GM12892 (cell line): ENCODE data around the gene ARL5A.

Experiments used
- DNase-seq: peaks from one replicate; pipeline ENCODE4 v3.0.0; 2011; ENCODE audit not compliant: insufficient read length
- FAIRE-seq: peaks from 2 replicates; lab custom pipeline; 2011; peaks lifted over from hg19 to GRCh38; lab: Jason Lieb, UNC
- POLR2A ChIP-seq: IDR thresholded peaks from 2 replicates; pipeline ENCODE4 v1.6.1; 2011; ENCODE audit warnings: low read depth, low read length, control low read depth
- POLR2AphosphoS5 ChIP-seq: IDR thresholded peaks from 2 replicates; pipeline ENCODE4 v1.6.1; 2011; ENCODE audit warnings: low read depth, low read length, control low read depth
- TAF1 ChIP-seq: IDR thresholded peaks from 2 replicates; pipeline ENCODE4 v1.6.1; 2011; ENCODE audit warnings: low read depth, mild to moderate bottlenecking, control low read depth, low read length, borderline replicate concordance

The ARL5A gene

GRCh38 chr2:151791545-151791944 lies 36.7 kb downstream of the ARL5A start:
- no peak for TF ChIP-seq POLR2AphosphoS5
- FAIRE-seq: no peak

GRCh38 chr2:151790689-151791088 lies 37.5 kb downstream of the ARL5A start:
- DNase-seq: no peak
- TF ChIP-seq TAF1: no peak
- TF ChIP-seq POLR2A: no peak
- TF ChIP-seq POLR2AphosphoS5: no peak
- no peak for FAIRE-seq

More at GRCh38 chr2:151791545-151791944, 36.7 kb downstream of the ARL5A start:
- no peak for DNase-seq

DNA sequence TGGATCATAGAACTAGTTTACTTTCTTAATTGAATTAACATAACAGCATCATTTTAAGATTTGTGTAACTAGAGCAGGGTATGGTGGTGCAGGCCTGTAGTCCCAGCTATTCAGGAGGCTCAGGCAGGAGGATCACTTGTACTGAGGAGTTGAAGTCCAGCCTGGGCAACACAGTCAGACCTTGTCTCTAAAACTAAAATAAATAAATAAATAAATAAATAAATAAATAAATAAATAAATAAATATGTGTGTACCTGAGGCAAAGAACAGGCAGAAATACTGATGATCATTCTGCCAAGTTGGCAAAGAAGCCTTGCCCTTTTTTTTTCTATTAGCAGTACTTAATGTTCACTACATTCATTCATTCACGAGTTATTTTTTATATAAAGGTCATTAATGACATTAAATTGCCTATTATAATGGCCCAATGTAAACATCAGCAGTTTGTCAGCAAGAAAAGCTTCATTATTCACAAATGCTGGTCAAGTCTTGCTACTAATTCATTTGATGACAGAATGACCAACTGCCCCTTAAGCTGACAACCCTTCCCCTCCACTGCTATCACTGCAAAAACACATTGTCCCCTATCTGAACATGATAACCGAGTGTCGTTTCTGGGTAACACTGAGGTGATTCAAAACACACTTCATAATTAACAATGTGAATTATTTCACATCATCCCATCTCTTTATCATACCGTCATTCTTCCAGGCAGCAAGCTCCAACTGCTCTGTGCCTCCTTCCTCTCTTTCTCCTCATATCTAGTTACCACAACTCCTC lies 39.0 kb downstream of the ARL5A start:
- TF ChIP-seq POLR2AphosphoS5: no peak
- TF ChIP-seq POLR2A: no peak
- no peak for TF ChIP-seq TAF1
- no peak for FAIRE-seq
- DNase-seq: no peak

DNA sequence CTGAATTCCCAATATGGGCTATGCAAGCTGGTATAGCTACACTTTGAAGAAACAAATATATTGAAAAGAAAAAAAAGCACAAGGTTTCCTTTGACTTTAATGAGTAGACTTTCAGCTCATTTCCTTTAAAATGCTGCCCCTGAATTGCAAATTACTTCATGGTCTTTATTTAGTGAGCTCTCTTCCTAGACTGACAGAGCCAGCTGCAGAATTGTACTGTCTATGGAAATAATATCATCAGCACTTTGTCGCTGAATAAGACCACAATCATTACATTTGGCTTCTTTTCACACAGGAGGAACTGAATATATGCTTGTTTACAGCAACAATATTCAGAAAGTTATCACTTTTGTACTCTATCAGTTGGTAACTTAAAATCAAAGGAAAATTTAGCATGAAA lies 41.7 kb downstream of the ARL5A start:
- FAIRE-seq: no peak
- TF ChIP-seq POLR2AphosphoS5: no peak
- no peak for TF ChIP-seq POLR2A
- no peak for TF ChIP-seq TAF1
- DNase-seq: no peak

DNA sequence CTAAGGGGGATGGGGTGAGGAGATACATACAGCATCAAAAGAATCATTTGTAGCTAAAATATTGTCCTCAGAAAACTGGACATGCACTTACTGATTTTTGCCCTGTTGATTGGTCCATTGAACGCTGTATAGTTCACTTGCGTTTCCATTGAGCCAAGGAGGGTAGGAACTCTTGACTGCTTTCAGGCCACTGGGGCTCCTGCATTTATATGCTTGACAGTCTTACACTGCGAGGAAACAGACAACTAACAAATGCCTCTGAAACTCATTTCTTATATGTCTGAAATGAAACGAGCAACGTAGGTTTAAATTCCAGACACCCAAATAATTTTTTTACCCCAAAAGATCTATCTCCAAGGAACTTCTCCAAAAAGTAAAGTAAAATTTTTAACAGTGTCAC lies 42.1 kb downstream of the ARL5A start:
- FAIRE-seq (no peak), DNase-seq (no peak)
- TF ChIP-seq TAF1: no peak
- no peak for TF ChIP-seq POLR2A
- TF ChIP-seq POLR2AphosphoS5: no peak

GRCh38 chr2:151783133-151783520 lies 45.1 kb downstream of the ARL5A start:
- no peak for FAIRE-seq
- TF ChIP-seq TAF1 (no peak), POLR2A (no peak), POLR2AphosphoS5 (no peak)
- DNase-seq: no peak

- no peak for FAIRE-seq
- no peak for DNase-seq
- TF ChIP-seq TAF1: no peak
- TF ChIP-seq POLR2A: no peak
- TF ChIP-seq POLR2AphosphoS5: no peak
Observed at GRCh38 chr2:151782378-151783132, 45.7 kb downstream of the ARL5A start.

GRCh38 chr2:151781642-151782041 lies 46.6 kb downstream of the ARL5A start:
- FAIRE-seq (no peak), DNase-seq (no peak)
- TF ChIP-seq TAF1 (no peak), POLR2A (no peak), POLR2AphosphoS5 (no peak)

DNA sequence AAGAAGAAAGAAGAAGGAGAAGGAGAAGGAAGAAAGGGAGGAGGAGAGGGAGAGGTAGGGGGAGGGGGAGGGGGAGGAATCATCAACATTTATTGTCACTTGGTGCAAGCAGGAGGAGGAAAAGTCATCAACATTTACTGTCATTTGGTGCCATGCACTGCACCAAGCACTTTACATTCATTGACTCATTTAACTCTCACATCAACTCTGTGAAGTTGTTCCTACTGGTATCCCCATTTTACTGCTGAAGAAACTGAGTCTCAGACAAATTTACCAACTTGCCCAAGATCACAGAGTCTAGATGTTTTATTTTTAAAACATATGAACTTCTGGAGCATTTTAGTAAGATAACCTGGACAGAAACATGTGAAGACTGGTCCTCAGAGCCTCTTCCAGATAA lies 47.3 kb downstream of the ARL5A start:
- TF ChIP-seq POLR2AphosphoS5 (no peak), POLR2A (no peak), TAF1 (no peak)
- DNase-seq: no peak
- FAIRE-seq: no peak

DNA sequence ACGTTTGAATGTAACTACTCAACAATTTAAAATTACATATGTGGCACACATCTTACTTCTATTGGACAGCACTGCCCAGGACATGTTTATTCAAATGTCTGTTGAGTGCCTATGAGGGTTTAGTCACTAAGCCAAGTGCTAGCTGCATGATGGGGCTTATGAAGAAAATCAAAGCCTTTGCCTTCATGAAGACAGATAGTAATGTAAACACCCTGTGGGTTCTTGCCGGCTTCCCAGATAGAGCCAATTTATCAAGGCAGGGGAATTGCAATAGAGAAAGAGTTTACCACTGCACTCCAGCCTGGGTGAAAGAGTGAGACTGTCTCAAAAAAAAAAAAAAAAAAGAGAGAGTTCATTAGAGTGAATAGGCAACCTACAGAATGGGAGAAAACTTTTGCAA lies 50.3 kb downstream of the ARL5A start:
- no peak for TF ChIP-seq POLR2A
- no peak for TF ChIP-seq POLR2AphosphoS5
- no peak for TF ChIP-seq TAF1
- FAIRE-seq (no peak), DNase-seq (no peak)

DNA sequence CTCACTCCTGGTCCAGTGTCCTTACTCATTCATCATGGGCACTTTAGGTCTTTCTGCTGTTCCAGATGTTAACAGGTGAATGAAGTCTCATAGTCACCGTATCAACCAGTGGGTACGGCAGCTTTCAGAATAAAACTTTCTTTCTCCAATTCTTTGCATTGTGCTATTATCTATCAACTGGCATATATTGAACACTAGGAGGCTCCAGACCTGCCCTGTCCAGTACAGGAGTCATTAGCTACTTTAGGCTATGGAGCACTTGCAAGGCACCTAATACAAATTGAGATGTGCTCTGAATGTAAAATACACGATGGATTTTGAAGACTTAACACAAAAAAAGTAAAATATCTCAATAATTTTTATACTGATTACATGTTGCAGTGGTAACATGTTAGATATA lies 50.7 kb downstream of the ARL5A start:
- DNase-seq: no peak
- FAIRE-seq: no peak
- TF ChIP-seq TAF1: no peak
- no peak for TF ChIP-seq POLR2AphosphoS5
- TF ChIP-seq POLR2A: no peak

DNA sequence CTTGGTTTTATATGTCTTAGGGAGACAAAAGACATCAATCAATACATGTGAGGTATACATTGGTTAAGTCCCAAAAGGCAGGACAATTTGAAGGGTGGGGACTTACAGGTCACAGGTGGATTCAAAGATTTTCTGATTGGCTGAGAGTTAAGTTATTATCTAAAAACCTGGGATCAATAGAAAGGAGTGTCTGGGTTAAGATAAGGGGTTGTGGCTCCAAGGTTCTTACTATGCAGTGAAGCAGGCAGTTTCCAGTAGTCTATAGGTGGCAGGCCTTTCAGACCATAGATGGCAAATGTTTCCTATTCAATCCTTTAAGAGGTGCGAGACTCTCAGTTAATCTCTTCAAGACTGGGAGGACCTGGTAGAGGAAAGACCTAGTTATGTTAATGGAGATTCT lies 51.9 kb downstream of the ARL5A start:
- no peak for FAIRE-seq
- no peak for TF ChIP-seq TAF1
- no peak for TF ChIP-seq POLR2A
- no peak for TF ChIP-seq POLR2AphosphoS5
- DNase-seq: no peak
